CD4-positive, alpha-beta T cell treated with Interferon gamma for 1 hour (primary cell): ENCODE data around the gene COIL.
"Not testable (repeated sequence)": the region's sequence is repeated elsewhere in the genome, so short reads cannot be mapped to it uniquely, and the experiment has no call there.

Experiments used
- DNase-seq: peaks from one replicate; pipeline ENCODE4 v3.0.0-alpha.2; 2020

The COIL gene

GRCh38 chr17:56977673-56978395 is 17.0 kb upstream of the COIL start, which contains the start of gene SCPEP1:
SCPEP1 (plus strand) TSS chr17:56978131; CDS start chr17:56978160, 29 bp downstream.
- DNase-seq: peak; percentile 85

GRCh38 chr17:56976941-56977608 is 16.2 kb upstream of the COIL start:
- no peak for DNase-seq

- no peak for DNase-seq
These were observed 14.8 kb upstream of the COIL start for GRCh38 chr17:56975656-56976055.

DNA sequence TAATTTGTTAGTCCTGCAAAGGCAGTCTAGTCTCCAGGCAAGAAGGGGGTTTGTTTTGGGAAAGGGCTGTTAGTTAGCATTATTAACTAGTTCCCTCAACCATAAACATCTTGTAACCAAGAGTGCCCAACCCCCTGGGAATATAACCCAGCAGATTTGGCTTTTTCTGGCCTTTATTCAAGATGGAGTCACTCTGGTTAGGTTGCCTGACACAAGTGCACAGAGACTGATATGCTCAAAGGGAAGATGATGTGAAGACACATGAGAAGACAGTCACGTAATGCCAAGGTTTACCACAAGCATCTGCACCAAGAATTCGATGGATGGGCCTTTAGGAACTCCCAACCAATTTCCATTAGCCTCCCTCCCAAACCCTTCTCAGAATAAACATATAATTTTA is 13.2 kb upstream of the COIL start:
- no peak for DNase-seq

DNA sequence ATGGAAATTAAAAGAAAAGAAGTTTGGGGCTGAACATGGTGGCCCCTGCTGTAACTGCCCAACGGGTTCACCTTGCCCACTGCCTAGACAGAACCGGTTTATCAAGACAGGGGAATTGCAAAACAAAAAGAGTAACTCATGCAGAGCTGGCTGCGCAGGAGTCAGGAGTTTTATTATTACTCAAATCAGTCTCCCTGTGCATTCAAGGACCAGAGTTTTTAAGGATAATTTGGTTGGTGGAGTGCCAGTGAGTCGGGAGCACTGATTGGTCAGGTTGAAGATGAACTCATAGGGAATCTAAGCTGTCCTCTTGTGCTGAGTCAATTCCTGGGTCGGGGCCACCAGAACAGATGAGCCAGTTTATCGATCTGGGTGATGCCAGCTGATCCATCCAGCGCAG is 12.7 kb upstream of the COIL start:
- no peak for DNase-seq

GRCh38 chr17:56972111-56972730 is 11.4 kb upstream of the COIL start:
- no peak for DNase-seq

DNA sequence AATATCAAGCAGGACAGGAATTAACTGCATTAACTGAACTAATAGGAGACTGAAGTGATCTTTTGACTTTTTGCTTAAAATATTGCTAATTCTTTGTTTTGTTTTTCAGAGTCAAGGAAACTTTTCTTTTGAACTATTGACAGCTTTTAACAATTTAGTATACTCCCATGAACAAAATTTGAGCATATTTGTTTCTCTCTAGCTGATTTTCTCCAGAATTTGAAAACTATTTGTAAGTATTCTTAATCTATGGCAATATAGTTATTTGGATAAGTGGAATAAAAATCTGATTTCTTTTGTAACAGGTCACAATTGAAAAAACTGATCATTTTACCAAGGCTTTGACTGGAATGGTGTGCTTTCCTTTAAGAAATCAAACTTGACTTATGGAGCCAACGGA is 10.1 kb upstream of the COIL start:
- no peak for DNase-seq

- DNase-seq: no peak
These were observed 5.5 kb upstream of the COIL start for GRCh38 chr17:56966338-56966737.

- not testable (repeated sequence) for DNase-seq
These were observed 4.8 kb upstream of the COIL start for GRCh38 chr17:56965681-56966080.

GRCh38 chr17:56965241-56965640 is 4.4 kb upstream of the COIL start:
- not testable (repeated sequence) for DNase-seq

DNA sequence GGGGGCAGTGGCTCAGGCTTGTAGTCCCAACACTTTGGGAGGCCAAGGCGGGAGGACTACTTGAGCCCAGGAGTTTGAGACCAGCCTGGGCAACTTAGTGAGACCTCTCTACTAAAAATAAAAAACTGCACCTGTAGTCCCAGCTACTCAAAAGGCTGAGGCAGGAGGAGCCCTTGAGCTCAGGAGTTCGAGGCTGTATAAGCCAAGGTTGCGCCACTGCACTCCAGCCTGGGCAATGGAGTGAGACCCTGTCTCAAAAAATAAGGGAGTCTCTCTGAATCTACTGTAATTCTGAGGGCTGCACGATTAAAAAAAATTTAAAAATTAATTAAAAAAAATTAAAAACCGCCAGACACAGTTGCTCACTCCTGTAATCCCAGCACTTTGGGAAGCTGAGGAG is 3.9 kb downstream of the COIL start:
- DNase-seq: no peak

- no peak for DNase-seq
These were observed 11.3 kb downstream of the COIL start for GRCh38 chr17:56949595-56949994.

- no peak for DNase-seq
These were observed 12.4 kb downstream of the COIL start for GRCh38 chr17:56948491-56948890.

DNA sequence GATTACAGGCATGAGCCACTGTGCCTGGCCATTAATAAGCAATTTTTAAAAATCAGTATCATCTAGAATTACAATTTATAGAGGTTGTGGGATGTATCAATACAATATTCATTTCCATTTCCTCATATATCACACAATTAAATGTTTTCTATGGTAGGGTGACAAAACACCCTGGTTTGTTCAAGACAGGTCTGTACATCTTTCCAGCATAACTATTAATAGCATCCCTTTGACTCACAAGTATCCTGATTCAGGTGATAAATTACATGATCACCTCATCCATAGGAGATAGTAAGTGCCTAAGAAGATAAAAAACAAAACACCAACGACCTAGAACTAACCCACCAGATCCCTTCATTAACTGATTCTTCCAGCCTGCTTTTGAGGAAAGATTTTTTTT is 13.1 kb downstream of the COIL start:
- no peak for DNase-seq

DNA sequence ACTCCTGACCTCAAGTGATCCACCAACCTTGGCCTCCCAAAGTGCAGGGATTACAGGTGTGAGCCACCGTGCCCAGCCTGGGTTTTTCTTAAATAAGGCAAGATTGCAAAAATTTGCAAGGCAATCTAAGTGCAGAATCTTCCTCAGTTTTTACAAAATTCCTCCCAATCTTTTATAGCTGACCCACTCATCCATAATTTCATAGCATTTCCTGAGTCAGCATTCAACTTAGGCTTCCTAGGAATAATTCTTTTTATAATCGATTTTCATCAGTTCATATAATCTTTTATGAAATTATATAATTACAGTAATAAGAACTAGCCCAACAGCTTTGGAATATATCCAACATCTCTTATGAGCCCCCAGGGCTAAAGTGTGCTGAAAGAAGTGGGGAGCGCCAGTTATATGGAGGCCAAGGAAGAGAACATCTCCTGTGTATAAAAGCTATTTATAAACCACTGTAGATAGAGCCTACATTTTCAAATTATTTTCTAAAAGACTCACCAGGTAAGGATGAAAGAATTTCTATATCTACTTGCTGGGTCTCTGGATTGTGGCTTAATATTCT is 14.8 kb downstream of the COIL start:
- no peak for DNase-seq

GRCh38 chr17:56943505-56944125 is 17.2 kb downstream of the COIL start:
- DNase-seq: no peak

DNA sequence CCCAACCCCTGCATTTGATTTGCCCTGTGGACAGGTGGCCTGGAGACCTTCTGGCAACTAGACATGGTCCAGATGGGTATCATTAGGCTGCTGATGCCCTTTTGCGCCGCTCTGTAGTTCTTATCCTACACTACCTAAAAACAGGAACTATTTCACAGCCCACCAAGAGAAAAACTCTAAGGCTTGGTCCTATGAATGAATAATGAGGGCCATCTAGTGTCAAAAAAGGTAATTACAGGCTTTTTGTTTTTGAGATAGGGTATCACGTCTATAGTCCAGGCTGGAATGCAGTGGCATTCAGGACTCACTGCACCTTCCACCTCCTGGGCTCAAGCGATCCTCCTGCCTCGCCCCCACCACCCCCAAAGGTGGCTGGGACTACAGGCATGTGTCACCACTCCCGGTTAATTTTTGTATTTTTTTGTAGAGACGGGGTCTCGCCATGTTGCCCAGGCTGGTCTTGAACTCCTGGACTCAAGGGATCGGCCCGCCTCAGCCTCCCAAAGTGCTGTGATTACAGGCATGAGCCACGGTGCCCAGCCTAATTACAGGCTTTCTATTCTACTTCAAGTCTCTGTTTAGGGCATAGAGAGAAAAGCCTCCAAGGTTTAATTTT is 20.9 kb downstream of the COIL start:
- no peak for DNase-seq

DNA sequence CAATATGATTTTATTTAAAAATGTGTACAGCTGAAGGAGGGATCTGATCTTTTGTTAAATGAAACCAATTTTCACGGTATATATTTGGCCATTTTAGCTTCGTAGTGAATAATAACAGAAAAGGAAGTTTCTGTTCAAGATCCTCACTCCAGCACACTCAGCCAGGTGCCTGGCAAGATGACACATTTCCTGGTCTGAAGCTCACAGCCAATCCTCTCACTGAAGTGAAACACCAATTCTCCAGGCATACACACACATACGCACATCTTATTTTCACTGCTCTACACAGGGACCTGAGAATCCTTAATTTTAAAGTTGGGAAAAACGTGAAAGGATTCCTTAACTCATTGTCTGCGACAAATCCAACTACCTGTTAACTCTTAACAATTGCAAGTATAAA is 22.6 kb downstream of the COIL start:
- not testable (repeated sequence) for DNase-seq

GRCh38 chr17:56937687-56938086 is 23.2 kb downstream of the COIL start:
- no peak for DNase-seq

DNA sequence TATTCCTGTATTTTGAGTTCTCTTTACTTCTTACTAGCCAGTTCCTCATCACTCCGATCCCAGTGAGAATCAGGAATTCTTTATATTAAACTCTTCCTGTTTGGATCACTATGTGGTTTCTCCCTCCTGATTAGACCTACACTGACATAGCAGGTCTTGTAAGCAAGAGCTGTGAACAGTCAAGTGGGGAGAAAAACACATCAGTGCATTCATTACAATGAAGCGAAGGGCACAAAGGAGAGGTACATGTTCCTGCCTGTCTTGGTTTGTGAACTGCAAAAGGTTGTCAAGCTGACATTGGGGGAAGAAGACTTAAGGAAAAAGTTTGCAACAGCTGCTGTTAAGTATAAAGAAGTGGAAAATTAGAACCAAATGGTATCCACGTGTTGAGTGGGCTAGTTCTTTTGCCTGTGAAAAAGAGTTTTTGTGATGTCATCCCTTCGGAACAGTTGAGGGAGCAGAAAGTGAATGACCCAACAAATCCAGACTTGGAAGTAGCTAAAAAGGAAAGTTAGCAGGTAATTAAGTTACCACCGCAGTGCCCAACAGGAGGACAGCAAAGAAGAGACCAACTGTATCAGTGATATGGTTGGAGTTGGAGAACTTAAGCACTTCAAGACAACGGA is 24.0 kb downstream of the COIL start:
- no peak for DNase-seq

- DNase-seq: no peak
These were observed 25.4 kb downstream of the COIL start for GRCh38 chr17:56935461-56935860.

DNA sequence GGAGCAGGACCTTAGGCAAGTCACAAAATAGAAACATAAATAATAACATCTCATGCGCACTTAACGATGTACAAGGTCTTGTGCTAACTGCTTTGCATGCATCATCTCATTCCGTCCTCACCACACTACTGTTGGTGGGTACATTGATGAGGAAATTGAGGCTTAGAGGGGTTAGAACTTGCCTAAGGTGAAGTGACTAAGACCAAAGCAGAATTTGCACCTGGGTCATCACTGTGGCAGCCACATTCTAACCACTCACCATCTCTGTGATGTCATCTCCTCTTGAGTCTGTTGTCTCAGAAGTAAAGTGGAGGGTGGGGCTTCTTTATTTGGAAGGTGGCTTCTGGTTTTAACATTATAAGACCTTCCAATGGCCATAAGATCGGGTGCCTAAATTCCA is 26.6 kb downstream of the COIL start:
- no peak for DNase-seq
